Esophagus squamous epithelium (tissue), 4 donors: ENCODE data around the gene ZNF606.

Experiments used
- CTCF ChIP-seq, 6 experiments: fragments of 450-650 bp in 4 of 6; fragments of 200-600 bp in 2 of 6; sonication (generic) in 2 of 6; IDR thresholded peaks; one replicate each; pipeline ENCODE4 v1.5.1; 2016 to 2019; ENCODE audit warnings: antibody characterized with exemption in 6 of 6, mild to moderate bottlenecking in 4 of 6, moderate library complexity in 4 of 6
- POLR2A ChIP-seq, 4 donors: fragments of 450-650 bp; IDR thresholded peaks; one replicate each; pipeline ENCODE4 v1.6.1; 2017; ENCODE audit warnings: antibody characterized with exemption in 4 of 4, mild to moderate bottlenecking in 4 of 4, moderate library complexity in 3 of 4

- TF ChIP-seq CTCF (IDR thresholded peaks at IDR 0.05) (no peak), POLR2A (IDR thresholded peaks at IDR 0.05) (no peak)
Measured at GRCh38 chr19:58035863-58036262, 33.2 kb upstream of the ZNF606 start.
